Right forelimb (tissue), 1 donor: ENCODE data around the gene GOLGA7B.

ENCODE experiments used
- DNase-seq: peaks from one replicate; pipeline ENCODE4 v3.0.0-alpha.2; 2018

GOLGA7B gene

GRCh38 chr10:97849687-97850402, at the start of gene GOLGA7B:
GOLGA7B (plus strand) TSS chr10:97849843; CDS start chr10:97850304, 461 bp downstream.
- DNase-seq, result peak; percentile 68

GRCh38 chr10:97800474-97800873, 49.2 kb upstream of the GOLGA7B start:
- no peak for DNase-seq

GRCh38 chr10:97801422-97801821, 48.2 kb upstream of the GOLGA7B start:
- DNase-seq, result no peak

GRCh38 chr10:97805096-97805884, 44.4 kb upstream of the GOLGA7B start:
- DNase-seq, result no peak

GRCh38 chr10:97805949-97806348, 43.7 kb upstream of the GOLGA7B start:
- DNase-seq, result no peak

- no peak for DNase-seq
These were observed 39.2 kb upstream of the GOLGA7B start for GRCh38 chr10:97810446-97810845.

- DNase-seq, result no peak
These were observed 37.7 kb upstream of the GOLGA7B start for GRCh38 chr10:97811958-97812357.

- DNase-seq, result no peak
These were observed 36.9 kb upstream of the GOLGA7B start for GRCh38 chr10:97812696-97813095.

- no peak for DNase-seq
These were observed 36.3 kb upstream of the GOLGA7B start for GRCh38 chr10:97813311-97813710.

- no peak for DNase-seq
These were observed 34.6 kb upstream of the GOLGA7B start for GRCh38 chr10:97814996-97815395.

- DNase-seq, result no peak
These were observed 33.0 kb upstream of the GOLGA7B start for GRCh38 chr10:97816609-97817008.

- no peak for DNase-seq
These were observed 31.1 kb upstream of the GOLGA7B start for GRCh38 chr10:97818572-97818971.

GRCh38 chr10:97820096-97820704, 29.4 kb upstream of the GOLGA7B start:
- no peak for DNase-seq

- no peak for DNase-seq
These were observed 28.2 kb upstream of the GOLGA7B start for GRCh38 chr10:97821308-97822038.

- no peak for DNase-seq
These were observed 27.4 kb upstream of the GOLGA7B start for GRCh38 chr10:97822261-97822687.

GRCh38 chr10:97823734-97824133, 25.9 kb upstream of the GOLGA7B start:
- no peak for DNase-seq

- DNase-seq, result peak; percentile 52
These were observed 24.5 kb upstream of the GOLGA7B start for GRCh38 chr10:97825020-97825760.

GRCh38 chr10:97826892-97827291, 22.8 kb upstream of the GOLGA7B start:
- no peak for DNase-seq

- no peak for DNase-seq
These were observed 21.8 kb upstream of the GOLGA7B start for GRCh38 chr10:97827702-97828291.

GRCh38 chr10:97828721-97829120, 20.9 kb upstream of the GOLGA7B start:
- no peak for DNase-seq

- DNase-seq, result no peak
These were observed 19.6 kb upstream of the GOLGA7B start for GRCh38 chr10:97830064-97830463.

- DNase-seq, result no peak
These were observed 18.4 kb upstream of the GOLGA7B start for GRCh38 chr10:97831259-97831658.
